Upper lobe of left lung (tissue), 4 donors: ENCODE results near the gene HGS.

Source experiments
- POLR2AphosphoS5 ChIP-seq, 2 donors: sonication (generic); formaldehyde crosslinking; IDR thresholded peaks; one replicate each; pipeline ENCODE4 v1.5.1; 2017; ENCODE audit warnings: antibody characterized with exemption in 2 of 2
- TF ChIP-seq, protein P1 (sequence below), 6 experiments: fragments of 450-650 bp in 4 of 6; fragments of 200-600 bp in 2 of 6; sonication (generic) in 2 of 6; IDR thresholded peaks; one replicate each; pipeline ENCODE4 v1.5.1; 2016 to 2019; ENCODE audit warnings: antibody characterized with exemption in 6 of 6

DNA sequence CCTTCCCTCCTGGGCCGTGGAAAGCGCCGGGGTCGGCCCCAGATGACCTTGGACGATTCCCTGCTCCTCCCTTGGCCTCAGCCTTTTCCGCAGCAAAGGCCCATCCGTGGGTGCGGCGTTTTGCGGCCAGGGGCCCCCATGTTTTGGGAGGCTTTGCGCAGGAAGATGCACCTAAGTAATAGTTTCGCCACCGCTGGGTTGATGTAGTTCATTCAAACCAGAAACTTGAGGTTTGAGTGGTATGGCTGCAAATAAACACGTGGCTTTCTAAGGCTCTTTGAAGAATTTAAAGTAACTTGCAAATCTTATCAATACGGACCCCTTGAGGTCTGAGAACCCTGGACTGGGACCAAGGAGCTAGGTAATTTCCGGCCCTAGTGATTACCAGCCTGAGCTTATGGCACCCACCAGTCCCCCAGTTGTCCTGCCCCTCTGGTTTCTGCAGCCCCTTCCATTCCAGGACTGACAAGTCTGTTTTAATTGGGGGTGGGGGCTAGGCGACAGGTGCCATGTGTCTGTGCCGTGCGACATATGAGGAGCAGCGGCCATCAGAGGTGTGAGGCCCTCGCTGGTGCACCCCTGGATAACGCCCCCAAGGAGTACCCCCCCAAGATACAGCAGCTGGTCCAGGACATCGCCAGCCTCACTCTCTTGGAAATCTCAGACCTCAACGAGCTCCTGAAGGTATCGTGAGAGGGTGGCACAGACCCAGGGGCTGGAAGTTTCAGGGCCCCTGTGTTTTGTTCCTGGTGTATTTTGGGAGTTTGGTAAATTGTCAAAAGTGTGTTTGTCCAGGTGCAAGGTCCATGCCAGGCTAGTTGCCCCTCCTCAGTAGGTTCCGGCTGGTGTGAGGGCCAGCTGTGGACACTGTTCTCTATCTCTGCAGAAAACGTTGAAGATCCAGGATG is 20.2 kb downstream of the HGS start:
- TF ChIP-seq POLR2AphosphoS5 (IDR thresholded peaks at IDR 0.05): no peak
- TF ChIP-seq, protein P1, sequence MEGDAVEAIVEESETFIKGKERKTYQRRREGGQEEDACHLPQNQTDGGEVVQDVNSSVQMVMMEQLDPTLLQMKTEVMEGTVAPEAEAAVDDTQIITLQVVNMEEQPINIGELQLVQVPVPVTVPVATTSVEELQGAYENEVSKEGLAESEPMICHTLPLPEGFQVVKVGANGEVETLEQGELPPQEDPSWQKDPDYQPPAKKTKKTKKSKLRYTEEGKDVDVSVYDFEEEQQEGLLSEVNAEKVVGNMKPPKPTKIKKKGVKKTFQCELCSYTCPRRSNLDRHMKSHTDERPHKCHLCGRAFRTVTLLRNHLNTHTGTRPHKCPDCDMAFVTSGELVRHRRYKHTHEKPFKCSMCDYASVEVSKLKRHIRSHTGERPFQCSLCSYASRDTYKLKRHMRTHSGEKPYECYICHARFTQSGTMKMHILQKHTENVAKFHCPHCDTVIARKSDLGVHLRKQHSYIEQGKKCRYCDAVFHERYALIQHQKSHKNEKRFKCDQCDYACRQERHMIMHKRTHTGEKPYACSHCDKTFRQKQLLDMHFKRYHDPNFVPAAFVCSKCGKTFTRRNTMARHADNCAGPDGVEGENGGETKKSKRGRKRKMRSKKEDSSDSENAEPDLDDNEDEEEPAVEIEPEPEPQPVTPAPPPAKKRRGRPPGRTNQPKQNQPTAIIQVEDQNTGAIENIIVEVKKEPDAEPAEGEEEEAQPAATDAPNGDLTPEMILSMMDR (IDR thresholded peaks at IDR 0.05): no peak
